ENCODE data around the gene ALAS1.

Gene ALAS1

GRCh38 chr3:52248816-52249547 lies 51.0 kb downstream of the ALAS1 start:
- Histone ChIP-seq H3K4me1 (ENCODE audit: control insufficient read depth, insufficient read depth, low read length) (no peaks in the 10 kb centered on the region; the same call in 1 of the 2 replicates), H3K9me3 (ENCODE audit: control insufficient read depth, insufficient read depth, low read depth, low read length) (no peaks in the 10 kb centered on the region), H3K27ac (ENCODE audit: extremely low read depth, low read depth, low read length) (no peak overlapping the region), H3K36me3 (ENCODE audit: control insufficient read depth in 2 of 2, insufficient read depth in 1 of 2, low read length in 2 of 2) (peaks cover 5 to 57% of the 10 kb centered on the region in 2 experiments; a peak in 2 of 3 replicates), H3K4me3 (ENCODE audit: low read depth, low read length) (no peak overlapping the region)
- ChIA-PET POLR2A (interaction anchor here (0.5 to 2.4 kb wide), 3 partner anchors 9 to 16 kb away, joined by 3 to 6 read pairs (median 5); partner anchors contain the start of gene TWF2), CTCF (interaction anchor here (2.2 kb wide), 1 partner anchor 18 kb away, joined by 8 read pairs; no protein-coding TSS in a partner anchor)
- TF ChIP-seq PRDM10 (tag by site-specific recombination; IDR thresholded peaks at IDR 0.05) (peak; percentile 92), ZNF24 (tag by site-specific recombination; IDR thresholded peaks at IDR 0.05) (no peak), ZSCAN18 (tag by site-specific recombination; IDR thresholded peaks at IDR 0.05) (no peak), ZNF473 (tag by site-specific recombination; IDR thresholded peaks at IDR 0.05) (no peak), GLIS1 (tag by site-specific recombination; IDR thresholded peaks at IDR 0.05) (peak; percentile 27; the same call in 1 of the 2 replicates), SP7 (tag by site-specific recombination; IDR thresholded peaks at IDR 0.05) (no peak), ZNF302 (tag by site-specific recombination; IDR thresholded peaks at IDR 0.05; ENCODE audit: low read depth) (no peak), ZNF544 (tag by site-specific recombination; IDR thresholded peaks at IDR 0.05) (no peak), ZNF600 (tag by site-specific recombination; IDR thresholded peaks at IDR 0.05) (0 out of 2 replicates have a peak, but pooled peaks have one; percentile 17)

DNA sequence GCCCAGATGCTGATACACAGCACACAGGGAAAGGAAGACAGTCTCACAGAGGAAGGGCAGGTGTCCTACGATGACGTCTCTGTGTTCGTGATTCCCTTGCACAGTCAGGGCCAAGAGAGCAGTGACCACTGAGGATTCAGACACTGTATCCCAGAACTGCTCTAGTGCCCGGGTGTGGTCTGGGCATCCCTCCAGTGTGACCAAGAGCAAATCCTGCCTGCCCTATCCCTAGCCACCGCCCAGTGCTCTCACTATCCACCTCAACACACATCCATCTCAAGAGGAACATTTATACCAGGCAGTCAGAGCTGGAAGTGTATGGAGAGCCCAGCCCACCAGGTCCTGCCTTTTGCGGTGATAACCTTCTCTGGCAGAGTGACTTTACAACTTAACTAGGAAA lies 51.7 kb downstream of the ALAS1 start:
- Histone ChIP-seq H3K27ac (ENCODE audit: extremely low read depth, low read depth, low read length) (no peak overlapping the region), H3K4me3 (ENCODE audit: low read depth, low read length) (no peak overlapping the region), H3K9me3 (ENCODE audit: control insufficient read depth, insufficient read depth, low read depth, low read length) (no peaks in the 10 kb centered on the region), H3K4me1 (ENCODE audit: control insufficient read depth, insufficient read depth, low read length) (no peaks in the 10 kb centered on the region; the same call in 1 of the 2 replicates), H3K36me3 (ENCODE audit: control insufficient read depth in 2 of 2, insufficient read depth in 1 of 2, low read length in 2 of 2) (peaks cover 5 to 64% of the 10 kb centered on the region in 2 experiments; a peak in 2 of 3 replicates)
- POLR2A ChIA-PET = interaction anchor here (0.7 to 2.4 kb wide), 2 partner anchors 9 to 11 kb away, joined by 3 to 6 read pairs; partner anchors contain the start of gene TWF2
- CTCF ChIA-PET = interaction anchor here (0.9 to 2.2 kb wide), 2 partner anchors 18 to 39 kb away, joined by 3 to 8 read pairs; no protein-coding TSS in a partner anchor
- TF ChIP-seq ZNF157 (tag by site-specific recombination; IDR thresholded peaks at IDR 0.05) (no peak), SETDB1 (IDR thresholded peaks at IDR 0.05; ENCODE audit: insufficient read length, low read length) (no peak)

DNA sequence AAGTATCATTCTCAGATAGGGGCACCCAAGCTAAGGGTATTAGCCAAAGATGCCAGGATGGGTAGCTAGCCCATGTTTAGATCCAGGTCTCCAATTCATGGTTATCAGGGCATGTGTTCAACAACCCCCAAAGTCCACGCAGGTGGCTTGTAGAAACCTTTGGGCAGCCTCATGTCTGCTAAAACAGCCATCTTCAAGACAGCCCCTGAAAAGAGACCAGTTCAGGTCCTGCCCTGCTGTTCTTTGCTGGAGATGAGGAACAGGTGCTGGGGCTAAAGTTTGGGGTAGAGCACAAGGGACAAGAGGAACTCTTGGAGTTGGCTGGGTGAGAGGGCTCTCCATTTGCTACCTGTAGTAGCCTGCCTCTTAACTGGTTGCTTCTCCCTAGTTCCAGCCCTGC lies 52.2 kb downstream of the ALAS1 start:
- peaks cover 5 to 68% of the 10 kb centered on the region in 2 experiments; a peak in 2 of 3 replicates for H3K36me3 ChIP-seq (ENCODE audit: control insufficient read depth in 2 of 2, insufficient read depth in 1 of 2, low read length in 2 of 2)
- H3K27ac ChIP-seq (ENCODE audit: extremely low read depth, low read depth, low read length) = no peak overlapping the region
- H3K9me3 ChIP-seq (ENCODE audit: control insufficient read depth, insufficient read depth, low read depth, low read length) = no peaks in the 10 kb centered on the region
- H3K4me1 ChIP-seq (ENCODE audit: control insufficient read depth, insufficient read depth, low read length) = no peaks in the 10 kb centered on the region; the same call in 1 of the 2 replicates
- ChIA-PET POLR2A (interaction anchor here (2.4 kb wide), 1 partner anchor 10 kb away, joined by 6 read pairs; no protein-coding TSS in a partner anchor), CTCF (interaction anchor here (0.9 kb wide), 1 partner anchor 38 kb away, joined by 3 read pairs; no protein-coding TSS in a partner anchor)
- TF ChIP-seq ZNF530 (tag by site-specific recombination; IDR thresholded peaks at IDR 0.05; ENCODE audit: low read depth) (no peak), ZNF585B (tag by site-specific recombination; IDR thresholded peaks at IDR 0.05) (no peak), ZNF704 (tag by site-specific recombination; IDR thresholded peaks at IDR 0.05) (no peak), SCRT1 (tag by site-specific recombination; IDR thresholded peaks at IDR 0.05; ENCODE audit: borderline replicate concordance) (no peak)
- TF ChIP-seq, protein P1, sequence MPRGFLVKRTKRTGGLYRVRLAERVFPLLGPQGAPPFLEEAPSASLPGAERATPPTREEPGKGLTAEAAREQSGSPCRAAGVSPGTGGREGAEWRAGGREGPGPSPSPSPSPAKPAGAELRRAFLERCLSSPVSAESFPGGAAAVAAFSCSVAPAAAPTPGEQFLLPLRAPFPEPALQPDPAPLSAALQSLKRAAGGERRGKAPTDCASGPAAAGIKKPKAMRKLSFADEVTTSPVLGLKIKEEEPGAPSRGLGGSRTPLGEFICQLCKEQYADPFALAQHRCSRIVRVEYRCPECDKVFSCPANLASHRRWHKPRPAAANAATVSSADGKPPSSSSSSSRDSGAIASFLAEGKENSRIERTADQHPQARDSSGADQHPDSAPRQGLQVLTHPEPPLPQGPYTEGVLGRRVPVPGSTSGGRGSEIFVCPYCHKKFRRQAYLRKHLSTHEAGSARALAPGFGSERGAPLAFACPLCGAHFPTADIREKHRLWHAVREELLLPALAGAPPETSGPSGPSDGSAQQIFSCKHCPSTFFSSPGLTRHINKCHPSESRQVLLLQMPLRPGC (tag by site-specific recombination; IDR thresholded peaks at IDR 0.05) = no peak
- H3K4me3 ChIP-seq (ENCODE audit: low read depth, low read length) = no peak overlapping the region
